MM.1S (cell line): ENCODE measurements around the gene DDT.
"Not testable (repeated sequence)": the region's sequence is repeated elsewhere in the genome, so short reads cannot be mapped to it uniquely, and the experiment has no call there.

Experiments used
- CTCF ChIP-seq: fragments of 300-600 bp; sonication (generic); IDR thresholded peaks from 2 replicates; pipeline ENCODE4 v1.5.1; 2016; ENCODE audit warnings: antibody characterized with exemption, low read length, mixed read lengths
- EZH2 ChIP-seq: fragments of 300-600 bp; sonication (generic); optimal IDR thresholded peaks from 2 replicates; pipeline ENCODE3; 2017; ENCODE audit warnings: low read depth, mild to moderate bottlenecking, antibody characterized with exemption, low read length, mixed read lengths
- EZH2phosphoT487 ChIP-seq: fragments of 300-600 bp; sonication (generic); IDR thresholded peaks from 2 replicates; pipeline ENCODE4 v1.6.1; 2018; ENCODE audit warnings: antibody characterized with exemption, low read length

DNA sequence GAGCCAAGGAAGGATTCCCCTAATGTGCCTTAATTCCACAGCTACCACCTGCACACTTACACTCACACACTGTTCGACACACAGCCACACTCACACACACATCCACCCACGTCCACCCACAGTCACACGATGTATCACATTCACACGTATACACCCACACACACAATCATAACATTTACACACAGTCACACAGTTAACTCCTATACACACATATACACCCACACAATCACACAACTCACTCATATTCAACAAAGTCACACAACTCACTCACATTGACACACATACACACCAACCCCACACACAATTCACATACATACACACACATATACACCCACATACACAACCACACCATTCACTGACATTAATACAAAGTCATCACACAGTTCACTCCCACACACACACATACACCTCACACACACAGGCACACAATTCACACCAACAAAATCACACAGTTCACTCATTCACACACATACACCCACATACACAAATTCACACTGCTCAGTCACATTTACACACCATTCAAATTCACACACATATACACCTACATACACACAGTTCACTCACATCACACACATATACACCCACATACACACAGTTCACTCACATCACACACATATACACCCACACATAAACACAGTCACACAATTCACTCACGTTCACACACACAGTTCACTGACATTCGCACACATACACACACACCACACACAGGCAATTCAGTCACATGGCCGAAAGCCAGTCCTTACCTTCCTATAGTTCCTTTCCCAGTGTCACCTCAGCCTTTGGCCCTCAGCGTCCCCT, 19.8 kb downstream of the DDT start:
- TF ChIP-seq CTCF, EZH2, EZH2phosphoT487: not testable (repeated sequence)
